MCF 10A (cell line): ENCODE results near the gene FER. TPM values are rescaled to one million over a fixed set of nuclear protein-coding genes. Genes with fewer than 3 reads are reported as not detected.

Source experiments
- BruUV-seq: library from RNA; stranded (reverse); fragments of 400-500 nt; replicated peaks from 2 replicates; lab custom pipeline; 2021; lab: Mats Ljungman, UMichigan
- CTCF ChIA-PET: fragments of 300-600 bp; sonication (Branson Sonifier 250); formaldehyde crosslinking; extraction: SDS; loops from one replicate; lab custom pipeline; 2021; ENCODE audit warnings: antibody characterized with exemption, inconsistent platforms; lab: Yijun Ruan, JAX
- POLR2A ChIA-PET: fragments of 300-600, 350-650 bp; sonication (Branson Sonifier 250); formaldehyde crosslinking; extraction: SDS; loops from one replicate; lab custom pipeline; 2020; ENCODE audit warnings: antibody characterized with exemption, inconsistent platforms; lab: Yijun Ruan, JAX
- DNase-seq: peaks from one replicate; pipeline ENCODE4 v3.0.0-alpha.2; 2018; ENCODE audit not compliant: unreplicated experiment
- H3K27ac Mint-ChIP-seq: one replicate; pipeline ENCODE4 v1.8.0; 2022; ENCODE audit warnings: mild to moderate bottlenecking, low read depth, mixed read lengths; ENCODE audit not compliant: unreplicated experiment
- H3K27me3 Mint-ChIP-seq: one replicate; pipeline ENCODE4 v1.8.0; 2022; ENCODE audit warnings: mixed read lengths; ENCODE audit not compliant: insufficient read depth, unreplicated experiment
- H3K36me3 Mint-ChIP-seq: one replicate; pipeline ENCODE4 v1.8.0; 2022; ENCODE audit warnings: mild to moderate bottlenecking, moderate library complexity, mixed read lengths; ENCODE audit not compliant: insufficient read depth, unreplicated experiment
- H3K4me1 Mint-ChIP-seq: one replicate; pipeline ENCODE4 v1.8.0; 2022; ENCODE audit warnings: mixed read lengths; ENCODE audit not compliant: insufficient read depth, unreplicated experiment
- H3K4me3 Mint-ChIP-seq: one replicate; pipeline ENCODE4 v1.8.0; 2022; ENCODE audit warnings: mild to moderate bottlenecking, moderate library complexity, mixed read lengths; ENCODE audit not compliant: unreplicated experiment
- H3K9me3 Mint-ChIP-seq: one replicate; pipeline ENCODE4 v1.8.0; 2022; ENCODE audit warnings: mixed read lengths; ENCODE audit not compliant: unreplicated experiment
- intact Hi-C: fragments of 100-400 bp; cut with micrococcal nuclease; formaldehyde crosslinking; loops from 2 replicates; pipeline ENCODE4 v1.14.1; 2022
- total RNA-seq: library from RNA; stranded (reverse); gene quantifications from 2 replicates; pipeline ENCODE4 v1.2.3, GENCODE V29; 2022
- TF ChIP-seq, protein P1 (sequence below): fragments of 200-600 bp; IDR thresholded peaks from one replicate; pipeline ENCODE4 v1.8.0; 2022; ENCODE audit warnings: antibody characterized with exemption, mild to moderate bottlenecking; ENCODE audit not compliant: unreplicated experiment

The FER gene
- total RNA-seq, 1 experiment from 2014 or later: 71.1 TPM

- H3K4me1 Mint-ChIP-seq: peaks cover 6% of the 10 kb centered on the region
- ChIA-PET POLR2A (interaction anchor here (0.6 to 1.6 kb wide), 4 partner anchors 9 to 404 kb away, joined by 3 to 5 read pairs (median 4); no protein-coding TSS in a partner anchor), CTCF (interaction anchor here (0.7 kb wide), 1 partner anchor 10 kb away, joined by 3 read pairs; no protein-coding TSS in a partner anchor)
- intact Hi-C loops: no loop called here
- no peaks in the 10 kb centered on the region for H3K36me3 Mint-ChIP-seq
- no TSS peak for BruUV-seq
- peak; percentile 26 for DNase-seq
- H3K4me3 Mint-ChIP-seq: no peak overlapping the region
- H3K9me3 Mint-ChIP-seq: no peaks in the 10 kb centered on the region
- peak overlapping the region; percentile 33 for H3K27ac Mint-ChIP-seq
- TF ChIP-seq, protein P1, sequence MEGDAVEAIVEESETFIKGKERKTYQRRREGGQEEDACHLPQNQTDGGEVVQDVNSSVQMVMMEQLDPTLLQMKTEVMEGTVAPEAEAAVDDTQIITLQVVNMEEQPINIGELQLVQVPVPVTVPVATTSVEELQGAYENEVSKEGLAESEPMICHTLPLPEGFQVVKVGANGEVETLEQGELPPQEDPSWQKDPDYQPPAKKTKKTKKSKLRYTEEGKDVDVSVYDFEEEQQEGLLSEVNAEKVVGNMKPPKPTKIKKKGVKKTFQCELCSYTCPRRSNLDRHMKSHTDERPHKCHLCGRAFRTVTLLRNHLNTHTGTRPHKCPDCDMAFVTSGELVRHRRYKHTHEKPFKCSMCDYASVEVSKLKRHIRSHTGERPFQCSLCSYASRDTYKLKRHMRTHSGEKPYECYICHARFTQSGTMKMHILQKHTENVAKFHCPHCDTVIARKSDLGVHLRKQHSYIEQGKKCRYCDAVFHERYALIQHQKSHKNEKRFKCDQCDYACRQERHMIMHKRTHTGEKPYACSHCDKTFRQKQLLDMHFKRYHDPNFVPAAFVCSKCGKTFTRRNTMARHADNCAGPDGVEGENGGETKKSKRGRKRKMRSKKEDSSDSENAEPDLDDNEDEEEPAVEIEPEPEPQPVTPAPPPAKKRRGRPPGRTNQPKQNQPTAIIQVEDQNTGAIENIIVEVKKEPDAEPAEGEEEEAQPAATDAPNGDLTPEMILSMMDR: no peak
- H3K27me3 Mint-ChIP-seq: no peaks in the 10 kb centered on the region
Observed at GRCh38 chr5:109161914-109162683, 414.4 kb downstream of the FER start.

GRCh38 chr5:109163336-109163735 lies 415.6 kb downstream of the FER start:
- no peaks in the 10 kb centered on the region for H3K36me3 Mint-ChIP-seq
- H3K4me1 Mint-ChIP-seq: peaks cover 6% of the 10 kb centered on the region
- no peak overlapping the region for H3K4me3 Mint-ChIP-seq
- POLR2A ChIA-PET: no interaction called here
- CTCF ChIA-PET: interaction anchor here (0.6 kb wide), 2 partner anchors 167 to 1977 kb away, joined by 3 to 5 read pairs; no protein-coding TSS in a partner anchor
- intact Hi-C loops: no loop called here
- no peak overlapping the region for H3K27ac Mint-ChIP-seq
- H3K9me3 Mint-ChIP-seq: no peaks in the 10 kb centered on the region
- DNase-seq: no peak
- no TSS peak for BruUV-seq
- no peaks in the 10 kb centered on the region for H3K27me3 Mint-ChIP-seq
- TF ChIP-seq, protein P1: no peak

GRCh38 chr5:109164001-109164400 lies 416.3 kb downstream of the FER start:
- ChIA-PET POLR2A (no interaction called here), CTCF (no interaction called here)
- H3K27ac Mint-ChIP-seq: no peak overlapping the region
- H3K4me3 Mint-ChIP-seq: no peak overlapping the region
- H3K4me1 Mint-ChIP-seq: peaks cover 6% of the 10 kb centered on the region
- no peaks in the 10 kb centered on the region for H3K36me3 Mint-ChIP-seq
- no TSS peak for BruUV-seq
- H3K27me3 Mint-ChIP-seq: no peaks in the 10 kb centered on the region
- TF ChIP-seq, protein P1: no peak
- intact Hi-C loops: no loop called here
- no peak for DNase-seq
- H3K9me3 Mint-ChIP-seq: no peaks in the 10 kb centered on the region

- H3K4me1 Mint-ChIP-seq: no peaks in the 10 kb centered on the region
- no TSS peak for BruUV-seq
- no peak overlapping the region for H3K27ac Mint-ChIP-seq
- no peaks in the 10 kb centered on the region for H3K27me3 Mint-ChIP-seq
- intact Hi-C loops: no loop called here
- no peak overlapping the region for H3K4me3 Mint-ChIP-seq
- no peak for DNase-seq
- TF ChIP-seq, protein P1: no peak
- ChIA-PET POLR2A (no interaction called here), CTCF (no interaction called here)
- no peaks in the 10 kb centered on the region for H3K9me3 Mint-ChIP-seq
- no peaks in the 10 kb centered on the region for H3K36me3 Mint-ChIP-seq
Observed at GRCh38 chr5:109167586-109167985, 419.9 kb downstream of the FER start.
